Ramos (cell line): ENCODE data around the gene NCF1.
"Not testable (repeated sequence)": the region's sequence is repeated elsewhere in the genome, so short reads cannot be mapped to it uniquely, and the experiment has no call there.

Source experiments
- in situ Hi-C: fragments of 300-500 bp; cut with MboI; formaldehyde crosslinking; loops from one replicate; pipeline ENCODE4 v1.14.3; 2022; ENCODE audit warnings: low sequenced_read_pairs; ENCODE audit not compliant: unreplicated experiment

NCF1 gene

GRCh38 chr7:74773760-74774750, at the start of gene NCF1:
Gene NCF1, plus strand, starts transcription at chr7:74774011. Its CDS starts 21 bp downstream, at chr7:74774032.
- in situ Hi-C loops, result not testable (repeated sequence)

- in situ Hi-C loops, result no loop called here
These were observed 48.0 kb upstream of the NCF1 start for GRCh38 chr7:74725840-74726239.

DNA sequence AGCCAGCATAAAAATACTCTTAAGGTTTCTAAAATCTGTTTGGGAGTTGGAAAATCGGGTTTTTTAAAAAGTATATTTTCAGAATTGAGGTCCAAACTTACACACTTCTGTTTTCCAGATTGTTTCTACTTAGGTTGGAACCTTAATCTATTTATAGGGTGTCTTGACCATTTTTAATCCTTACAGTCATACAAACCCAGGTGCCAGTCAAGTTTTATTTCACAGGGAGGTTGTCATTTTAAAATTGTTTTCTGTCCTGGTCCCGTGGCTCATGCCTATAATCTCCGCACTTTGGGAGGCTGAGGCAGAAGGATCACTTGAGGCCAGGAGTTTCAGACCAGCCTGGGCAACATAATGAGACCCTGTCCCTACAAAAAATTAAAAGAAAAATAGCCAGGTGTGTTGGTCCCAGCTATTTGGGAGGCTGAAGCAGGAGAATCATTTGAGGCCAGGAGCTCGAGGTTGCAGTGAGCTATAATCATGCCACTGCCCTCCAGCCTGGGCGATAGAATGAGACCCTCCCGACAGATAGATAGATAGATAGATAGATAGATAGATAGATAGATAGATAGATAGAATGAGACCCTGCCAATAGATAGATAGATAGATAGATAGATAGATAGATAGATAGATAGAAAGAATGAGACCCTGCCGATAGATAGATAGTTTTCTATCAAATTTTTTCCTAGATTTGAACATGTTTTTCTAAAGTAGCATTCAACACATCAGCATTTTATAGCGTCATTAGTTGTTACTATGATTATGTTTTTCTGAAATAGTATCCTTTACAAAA, 47.3 kb upstream of the NCF1 start:
- in situ Hi-C loops, result no loop called here

- in situ Hi-C loops, result not testable (repeated sequence)
These were observed 45.1 kb upstream of the NCF1 start for GRCh38 chr7:74728686-74729085.

DNA sequence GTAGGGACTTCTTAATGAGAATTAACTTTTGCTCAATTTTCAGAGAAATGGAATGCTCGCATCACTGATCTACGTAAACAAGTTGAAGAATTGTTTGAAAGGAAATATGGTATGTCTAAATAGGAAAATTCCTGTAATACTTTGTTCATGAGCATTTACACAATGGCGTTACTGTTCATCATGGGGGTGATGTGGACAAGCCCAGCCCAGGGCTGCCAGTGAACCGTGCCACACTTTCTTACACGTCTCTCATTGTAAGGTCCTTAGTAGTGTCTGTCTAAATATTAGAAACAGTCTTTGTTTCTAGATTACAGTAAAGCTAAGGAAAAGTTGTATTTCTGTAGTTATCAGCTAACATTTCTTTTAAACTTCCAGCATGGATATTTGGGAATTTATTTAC, 43.6 kb upstream of the NCF1 start:
- in situ Hi-C loops, result not testable (repeated sequence)

DNA sequence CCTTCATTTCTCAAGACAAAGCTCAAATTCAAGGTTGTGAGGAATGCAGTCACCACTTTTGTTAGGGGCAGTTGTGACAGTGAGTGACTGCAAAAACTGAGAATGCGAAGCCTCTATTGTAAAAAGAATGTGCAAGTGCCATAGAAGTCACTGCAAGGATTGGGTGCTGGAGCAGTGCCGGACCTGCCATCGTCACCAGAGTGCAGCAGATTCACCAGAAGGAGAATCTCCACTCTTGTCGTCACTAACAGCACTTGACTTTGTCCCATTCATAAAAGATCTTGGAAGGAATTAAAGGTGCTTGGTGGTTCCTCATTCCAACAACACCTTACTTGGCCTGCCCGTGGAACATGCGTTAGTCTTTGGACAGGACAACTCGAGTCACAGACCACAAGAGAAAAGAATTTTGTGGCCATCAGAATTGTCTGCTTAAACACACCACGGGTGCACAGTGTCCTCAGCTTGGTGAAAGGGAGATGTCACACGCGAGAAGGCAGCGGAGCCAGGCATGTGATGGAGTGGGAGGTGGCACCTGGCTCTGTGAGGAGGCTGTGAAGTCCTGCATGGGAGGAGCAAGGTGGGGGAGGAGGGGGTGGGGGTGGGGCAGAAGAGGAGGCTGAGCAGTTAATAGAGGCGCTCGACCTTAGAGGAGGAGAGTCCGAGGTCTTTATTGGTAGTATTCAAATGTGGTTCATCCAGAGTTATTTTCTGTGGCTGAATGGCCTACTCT, 33.7 kb upstream of the NCF1 start:
- in situ Hi-C loops, result not testable (repeated sequence)

- in situ Hi-C loops, result not testable (repeated sequence)
These were observed 29.8 kb upstream of the NCF1 start for GRCh38 chr7:74743936-74744557.

DNA sequence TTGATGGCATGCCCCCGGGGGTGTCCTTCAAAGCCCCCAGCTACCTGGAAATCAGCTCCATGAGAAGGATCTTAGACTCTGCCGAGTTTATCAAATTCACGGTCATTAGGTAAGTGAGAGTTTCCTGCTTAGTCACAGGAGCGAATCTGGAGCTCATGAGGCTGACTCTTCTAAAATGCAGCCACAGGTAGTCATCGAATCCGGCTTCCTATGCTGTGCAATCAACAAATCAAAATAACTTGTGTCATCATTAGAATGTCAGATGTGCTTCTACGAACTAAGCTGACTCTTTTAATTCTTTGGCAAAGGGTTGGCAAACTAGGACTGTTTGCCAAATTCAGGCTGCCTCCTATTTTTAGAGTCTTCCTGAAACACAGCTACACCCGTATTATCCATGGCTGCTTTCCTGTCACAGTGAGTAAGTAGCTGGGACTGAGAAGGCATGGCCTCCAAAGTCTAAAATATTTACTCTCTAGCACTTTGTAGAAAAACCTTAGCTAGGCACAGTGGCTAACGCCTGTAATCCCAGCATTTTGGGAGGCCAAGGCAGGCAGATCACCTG, 19.8 kb upstream of the NCF1 start:
- in situ Hi-C loops, result not testable (repeated sequence)

DNA sequence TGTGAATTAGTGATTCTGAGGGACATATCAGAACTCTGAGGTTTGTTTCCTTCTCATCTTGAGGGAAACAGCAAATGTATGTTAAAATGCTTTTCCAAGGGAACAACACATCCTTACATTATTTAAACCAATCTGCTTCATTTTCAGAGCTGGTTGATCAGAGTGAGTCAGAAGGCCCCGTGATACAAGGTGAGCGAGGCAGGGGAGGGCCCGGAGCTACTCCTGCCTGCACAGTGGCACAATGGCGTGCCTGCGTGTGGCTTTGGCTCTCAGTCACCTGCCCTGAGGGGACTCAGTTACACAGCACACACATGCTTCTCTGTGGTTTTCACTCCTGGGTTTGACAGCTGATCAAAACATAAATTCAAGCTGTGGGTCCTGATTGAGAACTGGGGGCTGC, 17.1 kb upstream of the NCF1 start:
- in situ Hi-C loops, result not testable (repeated sequence)

DNA sequence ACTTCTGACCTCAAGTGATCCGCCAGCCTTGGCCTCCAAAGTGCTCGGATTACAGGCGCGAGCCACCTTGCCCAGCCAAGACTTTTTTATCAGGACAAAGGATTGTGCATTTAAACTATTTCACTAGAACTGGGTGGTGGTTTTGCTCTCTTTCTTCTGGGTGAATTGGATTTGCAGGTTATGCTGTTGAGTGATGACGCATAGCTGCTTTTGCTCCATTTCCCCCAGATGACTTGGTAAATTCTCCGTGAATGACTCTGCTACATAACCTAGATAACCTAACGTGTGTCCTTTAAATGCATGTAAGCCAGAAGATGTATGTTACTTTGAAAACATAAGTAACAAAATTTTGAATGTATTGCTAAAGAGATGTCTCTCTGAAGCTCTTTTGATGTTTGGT, 15.5 kb upstream of the NCF1 start:
- in situ Hi-C loops, result not testable (repeated sequence)

GRCh38 chr7:74758982-74759381, 14.8 kb upstream of the NCF1 start:
- in situ Hi-C loops, result not testable (repeated sequence)

DNA sequence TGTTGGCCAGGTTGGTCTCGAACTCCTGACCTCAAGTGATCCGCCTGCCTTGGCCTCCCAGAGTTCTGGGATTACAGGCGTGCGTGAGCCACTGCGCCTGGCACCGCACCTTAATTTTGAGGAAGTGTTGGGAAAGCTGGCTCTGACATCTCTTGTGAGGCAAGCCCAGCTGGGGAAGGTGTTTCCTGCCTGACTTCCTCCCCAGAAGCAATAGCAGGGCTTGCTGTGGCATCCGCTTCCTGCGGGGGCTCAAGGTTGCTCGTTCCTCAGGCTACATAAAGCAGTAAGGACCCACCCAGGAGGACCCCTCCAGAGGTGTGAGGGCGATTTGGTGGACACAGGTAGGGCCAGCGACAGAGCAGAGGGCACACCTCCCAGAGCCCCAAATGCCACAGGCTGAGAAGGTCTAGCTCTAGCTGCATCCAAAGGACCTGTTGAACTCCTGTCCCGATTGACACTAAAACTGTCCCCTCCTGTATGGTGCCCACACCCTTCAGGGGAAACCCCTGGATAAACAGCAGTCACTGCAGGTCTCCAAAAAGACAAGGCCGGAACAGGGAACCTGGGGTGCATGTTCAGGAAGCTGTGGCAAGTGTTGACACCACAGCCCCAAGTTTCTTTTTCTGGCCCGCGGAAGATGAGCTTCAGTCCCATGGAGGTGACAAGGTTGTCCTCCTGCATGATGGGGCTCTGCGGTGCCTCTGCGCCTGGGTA, 8.4 kb upstream of the NCF1 start:
- in situ Hi-C loops, result not testable (repeated sequence)

- in situ Hi-C loops, result not testable (repeated sequence)
These were observed 7.3 kb upstream of the NCF1 start for GRCh38 chr7:74766509-74766908.

DNA sequence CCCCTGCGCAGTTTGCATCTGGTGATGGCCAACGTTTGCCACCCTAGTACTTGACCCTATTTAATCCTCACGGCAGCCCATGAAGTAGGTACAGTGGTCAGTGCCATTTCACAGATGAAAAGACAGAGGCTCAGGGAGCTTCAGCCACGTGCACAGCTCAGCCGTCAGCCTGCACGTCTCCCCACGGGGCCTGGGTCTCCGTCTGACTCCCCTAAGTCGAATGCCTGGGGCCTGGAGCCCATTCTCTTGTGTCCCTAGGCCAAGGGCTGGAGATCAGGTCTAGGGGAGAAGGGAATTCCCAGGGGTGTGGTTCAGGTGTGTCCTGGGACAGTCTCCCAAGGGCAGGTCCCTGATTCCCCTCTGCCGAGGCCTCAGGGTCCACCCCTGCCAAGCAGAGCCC, 6.8 kb upstream of the NCF1 start:
- in situ Hi-C loops, result not testable (repeated sequence)

DNA sequence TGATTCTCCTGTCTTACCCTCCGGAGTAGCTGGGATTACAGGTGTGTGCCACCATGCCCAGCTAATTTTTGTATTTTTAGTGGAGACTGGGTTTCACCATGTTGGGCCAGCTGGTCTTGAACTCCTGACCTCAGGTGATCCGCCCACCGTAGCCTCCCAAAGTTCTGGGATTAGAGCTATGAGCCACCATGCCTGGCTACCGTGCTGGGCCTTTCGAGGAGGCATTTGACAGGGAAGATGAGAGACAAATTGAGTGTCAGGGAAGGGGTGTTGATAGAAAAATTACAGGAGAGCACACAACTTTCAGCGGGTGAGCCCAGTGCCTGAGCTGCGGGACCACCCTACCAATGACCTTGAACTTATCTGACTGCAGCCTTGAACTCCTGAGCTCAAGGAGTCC, 3.7 kb upstream of the NCF1 start:
- in situ Hi-C loops, result not testable (repeated sequence)

DNA sequence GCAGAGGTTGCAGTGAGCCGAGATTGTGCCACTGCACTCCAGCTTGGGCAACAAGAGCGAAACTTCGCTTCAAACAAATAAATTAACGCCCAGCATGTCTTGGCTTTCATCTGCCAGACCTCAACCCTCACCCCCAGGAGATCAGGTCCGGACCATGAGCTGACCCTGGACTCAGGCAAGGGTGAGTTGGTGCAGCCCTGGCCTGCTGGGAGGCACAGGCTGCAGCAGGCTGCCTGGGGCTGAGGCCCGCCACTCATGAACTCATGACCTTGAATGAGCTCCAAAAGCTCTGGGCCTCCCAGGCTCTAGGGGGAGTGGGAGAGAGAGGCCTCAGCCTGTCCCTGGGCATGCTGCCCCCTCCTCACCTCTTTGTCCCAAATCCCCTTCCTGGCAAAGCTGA, 1.7 kb upstream of the NCF1 start:
- in situ Hi-C loops, result not testable (repeated sequence)

GRCh38 chr7:74775111-74775510, 1.3 kb downstream of the NCF1 start:
- in situ Hi-C loops, result not testable (repeated sequence)

DNA sequence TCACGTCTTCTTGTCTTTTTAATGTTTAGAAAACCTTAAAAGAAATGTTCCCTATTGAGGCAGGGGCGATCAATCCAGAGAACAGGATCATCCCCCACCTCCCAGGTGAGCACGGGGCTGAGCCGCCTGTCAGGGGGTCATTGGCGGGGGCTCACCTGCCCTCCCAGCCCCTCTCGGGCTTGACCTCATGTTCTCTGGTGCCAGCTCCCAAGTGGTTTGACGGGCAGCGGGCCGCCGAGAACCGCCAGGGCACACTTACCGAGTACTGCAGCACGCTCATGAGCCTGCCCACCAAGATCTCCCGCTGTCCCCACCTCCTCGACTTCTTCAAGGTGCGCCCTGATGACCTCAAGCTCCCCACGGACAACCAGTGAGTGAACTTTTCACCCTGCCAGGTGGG, 5.2 kb downstream of the NCF1 start:
- in situ Hi-C loops, result not testable (repeated sequence)

- in situ Hi-C loops, result not testable (repeated sequence)
These were observed 7.9 kb downstream of the NCF1 start for GRCh38 chr7:74781746-74782145.
